HCT116 (cell line): ENCODE data around the gene CKMT2. TPM values are rescaled to one million over a fixed set of nuclear protein-coding genes. Genes with fewer than 3 reads are reported as not detected.

Source experiments
- ATAC-seq: fragments of 200-7000 bp; cut with Tn5 transposase; 2 replicates; pipeline ENCODE4 v1.9.1; 2020; ENCODE audit warnings: mild to moderate bottlenecking, moderate library complexity
- BruUV-seq: library from RNA; stranded (reverse); fragments of 400-500 nt; replicated peaks from 2 replicates; lab custom pipeline; 2021; lab: Mats Ljungman, UMichigan
- CTCF ChIA-PET: fragments of 300-600 bp; sonication (Branson Sonifier 250); formaldehyde crosslinking; loops from one replicate; lab custom pipeline; 2021; ENCODE audit warnings: antibody characterized with exemption; lab: Charles Lee
- POLR2A ChIA-PET: fragments of 300-600, 350-600 bp; sonication (Branson Sonifier 250); formaldehyde crosslinking; loops from one replicate; lab custom pipeline; 2021; ENCODE audit warnings: antibody characterized with exemption; lab: Charles Lee
- RAD21 ChIA-PET, 2 experiments: fragments of 300-600 bp; sonication (Branson Sonifier 250); formaldehyde crosslinking; loops; one replicate each; lab custom pipeline; 2023; ENCODE audit warnings: low total read pairs in 2 of 2; ENCODE audit not compliant: uncharacterized antibody in 2 of 2, unreplicated experiment in 2 of 2, low non-redundant PET in 1 of 2; lab: Charles Lee
- DNase-seq: peaks from one replicate; pipeline ENCODE4 v3.0.0-alpha.2; 2010; ENCODE audit warnings: low read depth, low spot score
- H2AFZ ChIP-seq: fragments of 200-600 bp; shearing (Covaris generic), sonication (generic); 2 replicates; pipeline ENCODE4 v1.6.1; 2017; ENCODE audit warnings: low read depth, mixed run types, mixed read lengths, antibody characterized with exemption, low read length; ENCODE audit not compliant: poor library complexity, severe bottlenecking
- H3K27ac ChIP-seq: 2 replicates; pipeline ENCODE4 v1.5.1; 2012; ENCODE audit warnings: low read depth, low read length
- H3K27me3 ChIP-seq: fragments of 200-600 bp; sonication (generic); 2 replicates; pipeline ENCODE4 v1.6.1; 2016; ENCODE audit warnings: mixed run types, low read length, mixed read lengths; ENCODE audit not compliant: insufficient read depth
- H3K36me3 ChIP-seq, 2 experiments: fragments of 200-500 bp in 1 of 2; fragments of 200-600 bp in 1 of 2; sonication (Bioruptor generic) in 1 of 2; sonication (generic) in 1 of 2; 2 replicates each; pipeline versions ENCODE4 v1.5.1 to v1.6.1; 2014 to 2016; ENCODE audit warnings: low read length in 2 of 2, inconsistent platforms in 1 of 2, mixed read lengths in 1 of 2, mixed run types in 1 of 2; ENCODE audit not compliant: insufficient read depth in 2 of 2, control insufficient read depth in 1 of 2
- H3K4me1 ChIP-seq, 2 experiments: fragments of 200-600 bp in 1 of 2; sonication (generic) in 1 of 2; 2 replicates each; pipeline versions ENCODE4 v1.5.1 to v1.6.1; 2012 to 2017; ENCODE audit warnings: low read length in 2 of 2, inconsistent platforms in 1 of 2, mild to moderate bottlenecking in 1 of 2, mixed read lengths in 1 of 2, mixed run types in 1 of 2, moderate library complexity in 1 of 2; ENCODE audit not compliant: insufficient read depth in 2 of 2, control insufficient read depth in 1 of 2
- H3K4me2 ChIP-seq: fragments of 200-600 bp; sonication (generic); 2 replicates; pipeline ENCODE4 v1.6.1; 2017; ENCODE audit warnings: mixed run types, low read length, mixed read lengths
- H3K4me3 ChIP-seq, 2 experiments: fragments of 200-600 bp in 1 of 2; sonication (generic) in 1 of 2; replicated peaks in 1 of 2; 2 replicates each; pipeline ENCODE4 v1.5.1; 2011 to 2016; ENCODE audit warnings: low read length in 2 of 2, control low read depth in 1 of 2, low read depth in 1 of 2, mild to moderate bottlenecking in 1 of 2, mixed read lengths in 1 of 2, mixed run types in 1 of 2
- H3K79me2 ChIP-seq: fragments of 200-600 bp; sonication (generic); 2 replicates; pipeline ENCODE4 v1.6.1; 2017; ENCODE audit warnings: mild to moderate bottlenecking, mixed run types, low read length, moderate library complexity, mixed read lengths; ENCODE audit not compliant: insufficient read depth
- H3K9ac ChIP-seq: fragments of 200-600 bp; sonication (generic); 2 replicates; pipeline ENCODE4 v1.6.1; 2016; ENCODE audit warnings: low read length, mixed read lengths
- H3K9me2 ChIP-seq: fragments of 200-600 bp; sonication (generic), shearing (Covaris generic); 2 replicates; pipeline ENCODE4 v1.6.1; 2017; ENCODE audit warnings: mixed run types, mild to moderate bottlenecking, moderate library complexity; ENCODE audit not compliant: insufficient read depth
- H3K9me3 ChIP-seq, 2 experiments: fragments of 200-500 bp in 1 of 2; fragments of 200-600 bp in 1 of 2; sonication (Bioruptor generic) in 1 of 2; sonication (generic) in 1 of 2; 2 replicates each; pipeline ENCODE4 v1.6.1; 2014 to 2017; ENCODE audit warnings: low read length in 2 of 2, mixed read lengths in 2 of 2, inconsistent platforms in 1 of 2, low read depth in 1 of 2, mild to moderate bottlenecking in 1 of 2, mixed run types in 1 of 2, moderate library complexity in 1 of 2; ENCODE audit not compliant: control insufficient read depth in 1 of 2, insufficient read depth in 1 of 2
- H4K20me1 ChIP-seq: fragments of 200-600 bp; sonication (generic), shearing (Covaris generic); 2 replicates; pipeline ENCODE4 v1.6.1; 2017; ENCODE audit warnings: mixed run types, mild to moderate bottlenecking, moderate library complexity; ENCODE audit not compliant: insufficient read depth
- CTCF ChIP-seq, 3 experiments: fragments of 200-600 bp in 1 of 3; sonication (generic) in 1 of 3; IDR thresholded peaks in 2 of 3; conservative IDR thresholded peaks in 1 of 3; 2 replicates each; pipeline ENCODE4 v1.5.1; 2012 to 2017; ENCODE audit warnings: low read depth in 2 of 3, low read length in 2 of 3, antibody characterized with exemption in 1 of 3, borderline replicate concordance in 1 of 3, control low read depth in 1 of 3, mild to moderate bottlenecking in 1 of 3, mixed read lengths in 1 of 3, mixed run types in 1 of 3, moderate library complexity in 1 of 3; ENCODE audit not compliant: insufficient read depth in 1 of 3
- EGR1 ChIP-seq: IDR thresholded peaks from 2 replicates; pipeline ENCODE4 v1.6.1; 2012; ENCODE audit warnings: low read depth
- ELF1 ChIP-seq: IDR thresholded peaks from 2 replicates; pipeline ENCODE4 v1.6.1; 2012; ENCODE audit warnings: low read depth, borderline replicate concordance
- EZH2phosphoT487 ChIP-seq: fragments of 200-600 bp; IDR thresholded peaks from 2 replicates; pipeline ENCODE4 v1.6.1; 2018; ENCODE audit warnings: antibody characterized with exemption, borderline replicate concordance
- POLR2A ChIP-seq: IDR thresholded peaks from 2 replicates; pipeline ENCODE4 v1.7.0; 2011; ENCODE audit warnings: borderline replicate concordance; ENCODE audit not compliant: insufficient read depth, insufficient read length; ENCODE audit errors: extremely low read depth
- POLR2AphosphoS5 ChIP-seq: IDR thresholded peaks from 2 replicates; pipeline ENCODE4 v1.6.1; 2011; ENCODE audit warnings: mild to moderate bottlenecking, low read depth, low read length, moderate library complexity
- RAD21 ChIP-seq: IDR thresholded peaks from 2 replicates; pipeline ENCODE4 v1.6.1; 2012; ENCODE audit warnings: low read depth, mild to moderate bottlenecking
- SIN3A ChIP-seq: IDR thresholded peaks from 2 replicates; pipeline ENCODE4 v1.6.1; 2012; ENCODE audit warnings: low read depth
- SRF ChIP-seq: IDR thresholded peaks from 2 replicates; pipeline ENCODE4 v1.6.1; 2012; ENCODE audit warnings: low read depth
- TCF7L2 ChIP-seq: IDR thresholded peaks from 2 replicates; pipeline ENCODE4 v1.7.0; 2011; ENCODE audit warnings: borderline replicate concordance, inconsistent platforms; ENCODE audit not compliant: insufficient read depth, insufficient read length; ENCODE audit errors: extremely low read depth
- YY1 ChIP-seq: IDR thresholded peaks from 2 replicates; pipeline ENCODE4 v1.6.1; 2011; ENCODE audit warnings: low read length, low read depth, moderate library complexity, mild to moderate bottlenecking; ENCODE audit not compliant: insufficient replicate concordance; ENCODE audit errors: extremely low read depth
- ZBTB33 ChIP-seq: IDR thresholded peaks from 2 replicates; pipeline ENCODE4 v1.6.1; 2011; ENCODE audit warnings: mild to moderate bottlenecking, low read length, moderate library complexity; ENCODE audit not compliant: insufficient replicate concordance; ENCODE audit errors: extremely low read depth
- ZFX ChIP-seq: fragments of 450-650 bp; IDR thresholded peaks from 2 replicates; pipeline ENCODE4 v1.6.1; 2017
- intact Hi-C: fragments of 100-400 bp; cut with micrococcal nuclease; formaldehyde crosslinking; loops from 2 replicates; pipeline ENCODE4 v1.10.0; 2022
- total RNA-seq: library from RNA; stranded (reverse); gene quantifications from one replicate; pipeline ENCODE4 v1.2.1, GENCODE V29; 2021; ENCODE audit not compliant: unreplicated experiment
- TF ChIP-seq, protein P1 (sequence below): IDR thresholded peaks from 2 replicates; pipeline ENCODE4 v1.6.1; 2012
- TF ChIP-seq, protein P2 (sequence below): IDR thresholded peaks from 2 replicates; pipeline ENCODE4 v1.6.1; 2012

CKMT2 gene
- total RNA-seq, 1 experiment from 2014 or later = not detected

- TF ChIP-seq CTCF (IDR thresholded peaks at IDR 0.05 in 2 of 3, conservative IDR thresholded peaks at IDR 0.05 in 1 of 3; ENCODE audit: borderline replicate concordance in 1 of 3, insufficient read depth in 1 of 3, low read depth in 2 of 3, low read length in 2 of 3) (no peak), SRF (no peak), TCF7L2 (no peak), ELF1 (no peak), YY1 (no peak), ZFX (no peak), EGR1 (no peak), EZH2phosphoT487 (no peak)
Observed at GRCh38 chr5:81203729-81204128, 29.4 kb upstream of the CKMT2 start (continued).

GRCh38 chr5:81204205-81204604, 28.9 kb upstream of the CKMT2 start:
- Histone ChIP-seq H3K36me3 (no peaks in the 10 kb centered on the region), H3K4me3 (no peak overlapping the region), H3K27me3 (no peaks in the 10 kb centered on the region), H3K9me3 (no peaks in the 10 kb centered on the region), H3K27ac (no peak overlapping the region), H4K20me1 (no peaks in the 10 kb centered on the region), H3K4me2 (no peak overlapping the region), H3K9ac (no peak overlapping the region), H3K9me2 (no peaks in the 10 kb centered on the region), H2AFZ (no peak overlapping the region), H3K79me2 (no peaks in the 10 kb centered on the region), H3K4me1 (peaks cover 0 to 5% of the 10 kb centered on the region in 2 experiments; a peak in 1 of 4 replicates)
- POLR2A ChIA-PET = no interaction called here
- ATAC-seq = no peak
- CTCF ChIA-PET = no interaction called here
- intact Hi-C loops = no loop called here
- TF ChIP-seq EGR1 (no peak), SRF (no peak), POLR2AphosphoS5 (no peak), EZH2phosphoT487 (no peak), ELF1 (no peak), POLR2A (no peak), RAD21 (no peak), ZBTB33 (no peak), SIN3A (no peak)
- TF ChIP-seq, protein P1, sequence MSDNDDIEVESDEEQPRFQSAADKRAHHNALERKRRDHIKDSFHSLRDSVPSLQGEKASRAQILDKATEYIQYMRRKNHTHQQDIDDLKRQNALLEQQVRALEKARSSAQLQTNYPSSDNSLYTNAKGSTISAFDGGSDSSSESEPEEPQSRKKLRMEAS = no peak
- TF ChIP-seq, protein P2, sequence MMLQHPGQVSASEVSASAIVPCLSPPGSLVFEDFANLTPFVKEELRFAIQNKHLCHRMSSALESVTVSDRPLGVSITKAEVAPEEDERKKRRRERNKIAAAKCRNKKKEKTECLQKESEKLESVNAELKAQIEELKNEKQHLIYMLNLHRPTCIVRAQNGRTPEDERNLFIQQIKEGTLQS = no peak
- no peak for DNase-seq
- RAD21 ChIA-PET = no interaction called here
- BruUV-seq = no TSS peak
